Effector CD4-positive, alpha-beta T cell (primary cell): ENCODE measurements around the gene ID2.

Experiments
- DNase-seq: peaks from one replicate; pipeline ENCODE4 v3.0.0-alpha.2; 2020

Gene ID2

GRCh38 chr2:8648441-8649213 lies 33.2 kb upstream of the ID2 start:
- no peak for DNase-seq

- DNase-seq: no peak
Measured at GRCh38 chr2:8649718-8650117, 32.1 kb upstream of the ID2 start.

GRCh38 chr2:8650256-8650655 lies 31.6 kb upstream of the ID2 start:
- no peak for DNase-seq

GRCh38 chr2:8652774-8653426 lies 29.0 kb upstream of the ID2 start:
- DNase-seq: no peak

GRCh38 chr2:8653485-8653884 lies 28.4 kb upstream of the ID2 start:
- DNase-seq: no peak

GRCh38 chr2:8654041-8654440 lies 27.8 kb upstream of the ID2 start:
- DNase-seq: no peak

- no peak for DNase-seq
Measured at GRCh38 chr2:8654483-8654882, 27.4 kb upstream of the ID2 start.

- DNase-seq: no peak
Measured at GRCh38 chr2:8656160-8656641, 25.7 kb upstream of the ID2 start.

GRCh38 chr2:8656811-8657210 lies 25.0 kb upstream of the ID2 start:
- no peak for DNase-seq

GRCh38 chr2:8657423-8658062 lies 24.3 kb upstream of the ID2 start:
- DNase-seq: no peak

GRCh38 chr2:8658064-8658862 lies 23.6 kb upstream of the ID2 start:
- no peak for DNase-seq

- no peak for DNase-seq
Measured at GRCh38 chr2:8659092-8659734, 22.6 kb upstream of the ID2 start.

- DNase-seq: no peak
Measured at GRCh38 chr2:8659735-8660492, 21.9 kb upstream of the ID2 start.

GRCh38 chr2:8661235-8661634 lies 20.6 kb upstream of the ID2 start:
- no peak for DNase-seq

GRCh38 chr2:8661736-8662135 lies 20.1 kb upstream of the ID2 start:
- no peak for DNase-seq

GRCh38 chr2:8662239-8662879 lies 19.5 kb upstream of the ID2 start:
- no peak for DNase-seq

- DNase-seq: no peak
Measured at GRCh38 chr2:8663997-8664396, 17.9 kb upstream of the ID2 start.

GRCh38 chr2:8666581-8666980 lies 15.3 kb upstream of the ID2 start:
- no peak for DNase-seq

GRCh38 chr2:8667896-8668512 lies 13.9 kb upstream of the ID2 start:
- DNase-seq: no peak

- DNase-seq: no peak
Measured at GRCh38 chr2:8669157-8669817, 12.6 kb upstream of the ID2 start.
